ENCODE data around the gene INTS1.

Gene INTS1

GRCh38 chr7:1436608-1437007 is 67.6 kb downstream of the INTS1 start:
- Histone ChIP-seq H3K27ac (no peak overlapping the region), H3K36me3 (replicated peaks) (peaks cover 39% of the 10 kb centered on the region), H3K27me3 (replicated peaks) (no peaks in the 10 kb centered on the region), H3K4me3 (ENCODE audit: low read depth, low read length) (no peak overlapping the region)
- in situ Hi-C loops (cut with HindIII; ENCODE audit: low pct_ligation_motif_present, low sequenced_read_pairs), result no loop called here
- no peak for TF ChIP-seq CTCF (IDR thresholded peaks at IDR 0.05; ENCODE audit: low read depth, low read length, missing control alignments)
- no peak for DNase-seq

GRCh38 chr7:1434891-1435670 is 69.1 kb downstream of the INTS1 start:
- no peak for DNase-seq
- Histone ChIP-seq H3K27ac (no peak overlapping the region), H3K27me3 (replicated peaks) (no peaks in the 10 kb centered on the region), H3K36me3 (replicated peaks) (peaks cover 26% of the 10 kb centered on the region), H3K4me3 (ENCODE audit: low read depth, low read length) (no peak overlapping the region)
- TF ChIP-seq CTCF (IDR thresholded peaks at IDR 0.05; ENCODE audit: low read depth, low read length, missing control alignments), result no peak
- in situ Hi-C loops (cut with HindIII; ENCODE audit: low pct_ligation_motif_present, low sequenced_read_pairs), result no loop called here

GRCh38 chr7:1434165-1434718 is 69.9 kb downstream of the INTS1 start:
- no peak overlapping the region for H3K4me3 ChIP-seq (ENCODE audit: low read depth, low read length)
- in situ Hi-C loops (cut with HindIII; ENCODE audit: low pct_ligation_motif_present, low sequenced_read_pairs), result no loop called here
- no peak for DNase-seq

GRCh38 chr7:1433128-1433920 is 70.9 kb downstream of the INTS1 start:
- DNase-seq, result no peak
- no peak for TF ChIP-seq CTCF (IDR thresholded peaks at IDR 0.05; ENCODE audit: low read depth, low read length, missing control alignments)
- Histone ChIP-seq H3K4me3 (ENCODE audit: low read depth, low read length) (no peak overlapping the region), H3K27ac (no peak overlapping the region), H3K36me3 (replicated peaks) (peaks cover 10% of the 10 kb centered on the region), H3K27me3 (replicated peaks) (no peaks in the 10 kb centered on the region)
- in situ Hi-C loops (cut with HindIII; ENCODE audit: low pct_ligation_motif_present, low sequenced_read_pairs), result no loop called here

More at GRCh38 chr7:1434165-1434718, 69.9 kb downstream of the INTS1 start:
- Histone ChIP-seq H3K36me3 (replicated peaks) (peaks cover 18% of the 10 kb centered on the region), H3K27ac (no peak overlapping the region), H3K27me3 (replicated peaks) (no peaks in the 10 kb centered on the region)
- TF ChIP-seq CTCF (IDR thresholded peaks at IDR 0.05; ENCODE audit: low read depth, low read length, missing control alignments), result no peak

- TF ChIP-seq CTCF (IDR thresholded peaks at IDR 0.05; ENCODE audit: low read depth, low read length, missing control alignments), result peak; percentile 99
- Histone ChIP-seq H3K4me3 (ENCODE audit: low read depth, low read length) (no peak overlapping the region), H3K27me3 (replicated peaks) (no peaks in the 10 kb centered on the region), H3K27ac (no peak overlapping the region), H3K36me3 (replicated peaks) (peaks cover 2% of the 10 kb centered on the region)
- in situ Hi-C loops (cut with HindIII; ENCODE audit: low pct_ligation_motif_present, low sequenced_read_pairs), result no loop called here
- DNase-seq, result peak; percentile 14
Observed at GRCh38 chr7:1432411-1433082, 71.6 kb downstream of the INTS1 start.
